ENCODE measurements around the gene ABHD5.

Gene ABHD5

GRCh38 chr3:43685921-43686320, 4.8 kb upstream of the ABHD5 start:
- no peak for DNase-seq (ENCODE audit: low read depth)

- DNase-seq (ENCODE audit: low read depth) = no peak
Observed at GRCh38 chr3:43686333-43686699, 4.4 kb upstream of the ABHD5 start.

- no peak for DNase-seq (ENCODE audit: low read depth)
Observed at GRCh38 chr3:43686700-43687498, 3.8 kb upstream of the ABHD5 start.

GRCh38 chr3:43687499-43687811, 3.3 kb upstream of the ABHD5 start:
- DNase-seq (ENCODE audit: low read depth) = no peak

- no peak for DNase-seq (ENCODE audit: low read depth)
Observed at GRCh38 chr3:43688245-43688650, 2.5 kb upstream of the ABHD5 start.

- DNase-seq (ENCODE audit: low read depth) = no peak
Observed at GRCh38 chr3:43689166-43689565, 1.6 kb upstream of the ABHD5 start.

GRCh38 chr3:43689766-43690399, 855 bp upstream of the ABHD5 start:
- DNase-seq (ENCODE audit: low read depth) = no peak

DNA sequence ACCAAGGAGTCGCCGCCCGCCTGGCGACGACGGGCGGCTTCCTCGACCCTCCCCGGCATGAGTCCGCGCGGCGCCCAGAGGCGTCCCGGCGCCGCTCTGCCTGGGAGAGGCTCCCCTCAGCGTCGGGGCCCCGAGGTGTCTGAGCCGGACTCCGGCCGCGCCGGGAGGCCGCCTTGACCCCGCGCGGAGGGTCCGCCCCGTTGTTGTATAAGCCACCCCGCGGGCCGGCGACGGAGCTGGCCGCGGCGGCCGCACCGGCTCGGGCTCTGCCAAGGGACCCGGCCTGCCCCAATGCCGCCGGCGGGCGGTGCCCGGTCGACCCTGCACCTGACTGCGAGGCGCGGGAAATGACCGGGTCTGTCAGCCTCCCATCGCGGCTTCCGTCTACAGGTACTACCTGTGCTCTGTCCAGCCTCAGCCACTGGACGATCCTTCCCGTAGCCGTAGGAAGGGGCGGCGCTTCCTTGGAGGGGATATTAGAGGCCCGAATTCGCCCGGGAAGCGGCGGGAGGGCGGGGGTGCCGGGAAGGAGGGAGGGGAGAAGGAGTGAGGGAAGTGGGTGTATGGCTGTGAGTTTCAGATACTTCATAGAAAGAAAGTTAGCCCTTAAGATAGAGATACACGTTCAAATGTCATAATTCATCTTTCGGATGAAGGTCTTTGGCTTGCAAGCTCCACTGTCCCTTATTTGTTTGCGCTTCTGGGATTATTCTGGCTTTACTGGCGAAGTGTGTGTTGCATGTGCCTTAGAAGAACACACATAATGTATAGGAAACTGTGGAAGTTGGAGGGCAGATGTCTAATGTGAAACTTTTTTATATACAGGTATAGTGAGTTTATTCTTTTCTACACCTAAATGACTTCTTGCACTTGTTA, 620 bp downstream of the ABHD5 start:
- DNase-seq (ENCODE audit: low read depth) = no peak

DNA sequence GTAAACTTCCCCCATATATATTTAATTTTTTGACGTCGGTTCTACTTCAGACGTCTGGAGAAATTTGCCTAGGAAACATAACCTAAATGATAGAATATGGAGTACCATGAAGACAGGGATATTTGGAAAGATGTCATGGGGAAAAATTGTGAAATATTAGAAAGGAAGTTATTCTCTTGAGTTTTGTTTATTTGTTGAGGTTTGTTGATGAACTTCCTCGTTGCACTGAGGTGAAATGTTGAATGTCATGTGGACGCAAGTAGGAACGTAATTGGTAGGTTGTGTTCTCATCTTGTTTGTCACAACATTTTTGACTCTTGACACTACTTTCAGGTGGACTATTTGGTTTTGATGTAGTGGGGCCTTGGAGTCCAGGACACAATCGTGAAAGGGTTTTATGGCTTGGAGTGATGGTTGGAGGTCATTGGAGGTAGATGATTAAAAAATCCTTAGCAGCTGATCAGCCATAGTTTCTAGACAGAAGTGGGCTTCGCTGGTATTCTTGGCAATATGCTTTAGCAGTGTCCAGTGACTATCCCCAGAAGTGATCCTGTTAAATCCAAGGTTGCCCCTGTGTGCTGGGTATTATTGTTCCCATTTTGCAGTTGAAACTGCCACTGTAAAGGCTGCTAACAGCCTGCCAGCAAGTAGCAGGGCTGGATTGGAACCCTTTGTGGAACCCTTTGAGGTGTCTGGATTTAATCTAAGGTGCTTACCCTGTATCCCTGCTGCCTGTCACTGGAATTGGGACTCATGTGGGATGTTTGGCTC, 1.5 kb downstream of the ABHD5 start:
- DNase-seq (ENCODE audit: low read depth) = peak; percentile 45

GRCh38 chr3:43692971-43693370, 2.2 kb downstream of the ABHD5 start:
- DNase-seq (ENCODE audit: low read depth) = peak; percentile 14

DNA sequence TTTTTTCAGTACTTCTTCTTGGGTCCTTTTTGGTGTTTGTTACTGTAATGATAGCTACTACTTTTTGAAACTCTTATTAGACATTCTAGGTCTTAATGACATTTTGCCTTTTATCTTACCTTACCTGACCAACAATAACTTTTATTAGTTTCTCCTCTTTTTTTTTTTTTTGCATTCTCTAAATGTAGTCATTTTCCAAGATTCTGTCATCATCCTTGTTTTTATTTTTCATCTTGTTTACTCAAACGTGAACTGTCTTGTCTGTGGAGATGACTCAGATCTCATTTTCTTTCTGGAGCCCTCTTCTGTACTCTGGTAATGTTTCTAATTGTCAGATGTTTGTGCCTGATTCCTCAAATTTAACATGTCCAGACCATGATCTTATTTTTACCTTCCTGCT, 2.9 kb downstream of the ABHD5 start:
- peak; percentile 14 for DNase-seq (ENCODE audit: low read depth)

GRCh38 chr3:43695443-43695842, 4.7 kb downstream of the ABHD5 start:
- peak; percentile 80 for DNase-seq (ENCODE audit: low read depth)

- no peak for DNase-seq (ENCODE audit: low read depth)
Observed at GRCh38 chr3:43695863-43696262, 5.1 kb downstream of the ABHD5 start.

DNA sequence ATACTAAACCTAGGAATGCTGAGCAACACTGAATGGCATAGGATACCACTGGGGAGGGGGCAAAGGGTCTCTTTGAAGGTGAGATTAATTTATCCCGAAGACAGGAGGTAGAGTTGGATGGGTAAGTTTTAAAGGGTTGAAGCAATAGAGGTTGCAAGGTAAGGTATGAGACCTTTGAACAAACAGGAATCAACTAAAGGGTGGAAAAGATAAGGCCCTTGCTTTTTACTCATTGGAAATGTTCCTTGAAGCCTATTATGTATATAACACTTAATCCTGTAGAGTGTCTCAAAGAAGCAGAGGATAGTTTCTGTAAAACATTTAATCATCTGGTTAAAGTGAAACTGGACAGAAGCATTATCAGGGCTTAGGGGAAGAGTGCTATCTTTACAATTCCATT, 5.7 kb downstream of the ABHD5 start:
- DNase-seq (ENCODE audit: low read depth) = no peak

DNA sequence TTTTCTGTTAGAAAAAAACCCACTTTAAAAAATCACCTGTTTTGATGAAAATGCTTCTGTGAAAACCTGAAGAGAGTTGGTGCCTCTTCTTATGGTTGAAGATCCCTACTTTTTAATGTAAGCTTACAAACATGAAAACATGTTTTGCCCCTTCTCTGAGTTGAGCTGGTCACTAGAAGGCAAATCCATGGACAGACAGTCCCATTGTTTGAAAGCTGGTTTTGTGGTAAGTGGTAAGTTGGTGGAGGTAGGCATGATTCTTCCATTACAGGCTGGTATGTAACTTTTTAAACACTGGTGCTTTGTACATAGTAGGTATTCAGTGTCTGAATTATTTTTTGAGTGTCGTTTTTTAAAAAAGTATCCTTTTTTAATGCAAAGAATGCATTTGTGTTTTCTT, 6.1 kb downstream of the ABHD5 start:
- DNase-seq (ENCODE audit: low read depth) = no peak

GRCh38 chr3:43699864-43700263, 9.1 kb downstream of the ABHD5 start:
- no peak for DNase-seq (ENCODE audit: low read depth)

DNA sequence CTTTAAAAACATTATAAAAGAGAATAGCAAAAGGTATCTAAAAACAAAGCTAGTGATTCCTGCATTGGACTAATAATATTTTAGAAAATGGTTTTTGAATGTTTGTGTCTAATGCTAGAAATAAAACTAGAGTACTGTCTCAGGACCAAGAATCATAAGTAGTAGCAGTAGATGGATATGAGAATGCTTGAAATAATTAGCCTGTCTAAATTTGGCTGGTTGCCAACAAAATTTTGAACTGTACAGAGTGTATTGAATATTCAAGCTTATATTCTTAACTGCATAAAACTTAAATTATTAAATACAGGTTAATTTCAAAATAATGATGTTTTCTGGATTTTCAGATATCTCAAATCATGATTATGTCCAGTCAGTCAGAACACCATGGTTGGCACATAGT, 14.0 kb downstream of the ABHD5 start:
- no peak for DNase-seq (ENCODE audit: low read depth)

DNA sequence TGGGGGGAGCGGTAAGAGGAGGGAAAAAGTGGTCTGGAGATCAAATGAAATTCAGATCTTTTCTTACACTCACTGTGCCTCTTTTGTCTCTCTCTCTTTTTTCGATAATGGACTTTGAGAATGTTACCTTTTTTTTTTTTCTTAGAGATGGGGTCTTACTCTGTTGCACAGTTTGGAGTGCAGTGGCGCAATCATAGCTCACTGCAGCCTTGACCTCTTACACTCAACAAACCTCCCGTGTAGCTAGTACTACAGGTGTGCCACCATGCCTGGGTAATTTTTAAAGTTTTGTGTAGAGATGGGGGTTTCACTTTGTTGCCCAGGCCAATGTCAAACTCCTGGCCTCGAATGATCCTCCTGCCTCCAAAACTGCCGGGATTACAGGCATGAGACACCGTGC, 15.6 kb downstream of the ABHD5 start:
- no peak for DNase-seq (ENCODE audit: low read depth)

GRCh38 chr3:43707266-43707665, 16.5 kb downstream of the ABHD5 start:
- no peak for DNase-seq (ENCODE audit: low read depth)

- DNase-seq (ENCODE audit: low read depth) = peak; percentile 76
Observed at GRCh38 chr3:43707998-43708397, 17.3 kb downstream of the ABHD5 start.

GRCh38 chr3:43709022-43709421, 18.3 kb downstream of the ABHD5 start:
- DNase-seq (ENCODE audit: low read depth) = peak; percentile 85

DNA sequence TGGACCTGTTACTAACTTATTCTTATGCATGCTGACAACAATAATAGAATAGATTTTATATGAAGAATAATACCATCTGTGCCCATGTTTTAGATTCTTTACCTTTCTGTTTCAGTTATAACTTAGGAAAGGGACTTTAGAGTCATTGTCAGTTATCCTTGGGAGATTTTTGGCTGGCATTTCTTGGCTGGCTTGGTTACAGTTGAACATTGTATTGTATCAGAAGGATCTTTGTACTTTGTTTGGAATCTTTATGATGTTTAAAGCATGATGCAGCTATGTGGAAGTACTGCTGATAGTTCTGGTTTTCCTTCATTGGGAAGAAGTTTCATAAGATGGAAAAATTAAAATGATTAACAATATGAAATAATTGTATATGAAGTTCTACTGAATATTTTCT, 19.9 kb downstream of the ABHD5 start:
- no peak for DNase-seq (ENCODE audit: low read depth)
